ENCODE measurements around the gene OR14A16.

The OR14A16 gene

GRCh38 chr1:247824023-247824422 is at the start of gene OR14A16:
Gene OR14A16, minus strand, starts transcription at chr1:247824119. Its CDS starts 8,390 bp downstream, at chr1:247815729.
- DNase-seq: no peak

GRCh38 chr1:247865416-247865815 is 41.5 kb upstream of the OR14A16 start:
- DNase-seq: no peak

GRCh38 chr1:247864644-247865043 is 40.7 kb upstream of the OR14A16 start:
- no peak for DNase-seq

GRCh38 chr1:247862756-247863155 is 38.8 kb upstream of the OR14A16 start:
- no peak for DNase-seq

- DNase-seq: no peak
Observed at GRCh38 chr1:247857985-247858619, 34.2 kb upstream of the OR14A16 start.

GRCh38 chr1:247857069-247857984 is 33.4 kb upstream of the OR14A16 start, which contains the start of gene TRIM58:
Gene TRIM58, plus strand, starts transcription at chr1:247857187. Its CDS starts 60 bp downstream, at chr1:247857247.
- no peak for DNase-seq

GRCh38 chr1:247855911-247856310 is 32.0 kb upstream of the OR14A16 start:
- no peak for DNase-seq

GRCh38 chr1:247854899-247855545 is 31.1 kb upstream of the OR14A16 start:
- no peak for DNase-seq

GRCh38 chr1:247849616-247850015 is 25.7 kb upstream of the OR14A16 start:
- DNase-seq: no peak

GRCh38 chr1:247848346-247848745 is 24.4 kb upstream of the OR14A16 start:
- no peak for DNase-seq

GRCh38 chr1:247845693-247846017 is 21.7 kb upstream of the OR14A16 start:
- DNase-seq: no peak

GRCh38 chr1:247845011-247845692 is 21.2 kb upstream of the OR14A16 start:
- no peak for DNase-seq

GRCh38 chr1:247843411-247843810 is 19.5 kb upstream of the OR14A16 start:
- DNase-seq: no peak

- no peak for DNase-seq
Observed at GRCh38 chr1:247841796-247842195, 17.9 kb upstream of the OR14A16 start, which contains the start of gene OR11L1. Gene OR11L1, minus strand, starts transcription at chr1:247841896. Its CDS starts 0 bp downstream, at chr1:247841896.

- no peak for DNase-seq
Observed at GRCh38 chr1:247840818-247841217, 16.9 kb upstream of the OR14A16 start.

- no peak for DNase-seq
Observed at GRCh38 chr1:247833601-247834000, 9.7 kb upstream of the OR14A16 start.

- no peak for DNase-seq
Observed at GRCh38 chr1:247829656-247830055, 5.7 kb upstream of the OR14A16 start.

- no peak for DNase-seq
Observed at GRCh38 chr1:247825362-247825761, 1.4 kb upstream of the OR14A16 start.

GRCh38 chr1:247822060-247822459 is 1.9 kb downstream of the OR14A16 start:
- DNase-seq: no peak

GRCh38 chr1:247812637-247813036 is 11.3 kb downstream of the OR14A16 start:
- no peak for DNase-seq

- no peak for DNase-seq
Observed at GRCh38 chr1:247797518-247797917, 26.4 kb downstream of the OR14A16 start.

GRCh38 chr1:247769603-247770002 is 54.3 kb downstream of the OR14A16 start:
- no peak for DNase-seq
